SK-N-SH treated with all-trans-retinoic acid at 6 μM for 48 hours (cell line): Measurements from ENCODE around the gene ISLR2.

Experiments used
- ATAC-seq: fragments of 200-7000 bp; cut with Tn5 transposase; 3 replicates; pipeline ENCODE4 v1.9.1; 2020; ENCODE audit warnings: mild to moderate bottlenecking, moderate library complexity
- ARNTL ChIP-seq: fragments of 450-650 bp; formaldehyde crosslinking; IDR thresholded peaks from 2 replicates; pipeline ENCODE4 v1.5.0; 2020; ENCODE audit warnings: low read depth, mild to moderate bottlenecking, moderate library complexity, borderline replicate concordance
- BACH2 ChIP-seq: fragments of 250-450 bp; sonication (Bioruptor Pico); IDR thresholded peaks from 2 replicates; pipeline ENCODE4 v1.9.0; 2021; ENCODE audit warnings: mild to moderate bottlenecking, borderline replicate concordance
- CSDC2 ChIP-seq: fragments of 250-450 bp; sonication (Bioruptor Pico); IDR thresholded peaks from 2 replicates; pipeline ENCODE4 v1.5.0; 2020; ENCODE audit warnings: mild to moderate bottlenecking, moderate library complexity
- ESRRG ChIP-seq: fragments of 250-450 bp; sonication (Bioruptor Pico); IDR thresholded peaks from 2 replicates; pipeline ENCODE4 v1.6.1; 2021; ENCODE audit warnings: mild to moderate bottlenecking
- GLIS3 ChIP-seq: fragments of 250-450 bp; sonication (Bioruptor Pico); IDR thresholded peaks from 2 replicates; pipeline ENCODE4 v1.5.0; 2020; ENCODE audit warnings: mild to moderate bottlenecking, moderate library complexity
- ISL1 ChIP-seq: fragments of 250-450 bp; sonication (Bioruptor Pico); IDR thresholded peaks from 2 replicates; pipeline ENCODE4 v2.1.2; 2022; ENCODE audit warnings: mild to moderate bottlenecking, moderate library complexity
- OSR1 ChIP-seq: fragments of 250-450 bp; sonication (Bioruptor Pico); IDR thresholded peaks from 2 replicates; pipeline ENCODE4 v1.8.0; 2022; ENCODE audit warnings: moderate library complexity, mild to moderate bottlenecking, inconsistent platforms
- PPARA ChIP-seq: fragments of 250-450 bp; sonication (Bioruptor Pico); IDR thresholded peaks from 2 replicates; pipeline ENCODE4 v1.5.0; 2020; ENCODE audit warnings: mild to moderate bottlenecking, borderline replicate concordance
- RARB ChIP-seq: fragments of 250-450 bp; sonication (Bioruptor Pico); IDR thresholded peaks from 2 replicates; pipeline ENCODE4 v1.8.0; 2021; ENCODE audit warnings: mild to moderate bottlenecking, moderate library complexity
- SNAI2 ChIP-seq: fragments of 250-450 bp; sonication (Bioruptor Pico); IDR thresholded peaks from 2 replicates; pipeline ENCODE4 v1.5.0; 2020; ENCODE audit warnings: mild to moderate bottlenecking, moderate library complexity
- TCF4 ChIP-seq: fragments of 250-450 bp; sonication (Bioruptor Pico); IDR thresholded peaks from 2 replicates; pipeline ENCODE4 v1.8.0; 2021; ENCODE audit warnings: mild to moderate bottlenecking, moderate library complexity, borderline replicate concordance
- TOX ChIP-seq: fragments of 250-450 bp; sonication (Bioruptor Pico); IDR thresholded peaks from 2 replicates; pipeline ENCODE4 v1.8.0; 2021; ENCODE audit warnings: mild to moderate bottlenecking, moderate library complexity, borderline replicate concordance
- ZC3H10 ChIP-seq: fragments of 250-450 bp; sonication (Bioruptor Pico); IDR thresholded peaks from 2 replicates; pipeline ENCODE4 v1.5.1; 2021; ENCODE audit warnings: mild to moderate bottlenecking, moderate library complexity
- ZFP3 ChIP-seq: fragments of 250-450 bp; sonication (Bioruptor Pico); IDR thresholded peaks from 2 replicates; pipeline ENCODE4 v1.5.0; 2020; ENCODE audit warnings: mild to moderate bottlenecking, moderate library complexity
- ZFP30 ChIP-seq: fragments of 450-650 bp; formaldehyde crosslinking; IDR thresholded peaks from 2 replicates; pipeline ENCODE4 v1.5.0; 2022; ENCODE audit warnings: mild to moderate bottlenecking, moderate library complexity
- ZNF565 ChIP-seq: fragments of 450-650 bp; formaldehyde crosslinking; conservative IDR thresholded peaks from 2 replicates; pipeline ENCODE4 v1.5.0; 2020; ENCODE audit warnings: low read depth, mild to moderate bottlenecking, moderate library complexity
- ZNF70 ChIP-seq: fragments of 450-650 bp; formaldehyde crosslinking; IDR thresholded peaks from 2 replicates; pipeline ENCODE4 v1.5.0; 2020; ENCODE audit warnings: mild to moderate bottlenecking, moderate library complexity
- TF ChIP-seq, protein P1 (sequence below): fragments of 250-450 bp; sonication (Bioruptor Pico); IDR thresholded peaks from 2 replicates; pipeline ENCODE4 v1.5.0; 2020; ENCODE audit warnings: mild to moderate bottlenecking, moderate library complexity
- TF ChIP-seq, protein P2 (sequence below): fragments of 250-450 bp; sonication (Bioruptor Pico); IDR thresholded peaks from 2 replicates; pipeline ENCODE4 v1.8.0; 2020; ENCODE audit warnings: mild to moderate bottlenecking, moderate library complexity, borderline replicate concordance
- TF ChIP-seq, protein P3 (sequence below): fragments of 250-450 bp; sonication (Bioruptor Pico); IDR thresholded peaks from 2 replicates; pipeline ENCODE4 v1.5.1; 2021; ENCODE audit warnings: mild to moderate bottlenecking, moderate library complexity
- TF ChIP-seq, protein P4 (sequence below): fragments of 250-450 bp; sonication (Bioruptor Pico); IDR thresholded peaks from 2 replicates; pipeline ENCODE4 v1.5.1; 2020; ENCODE audit warnings: low read depth, mild to moderate bottlenecking, moderate library complexity

The ISLR2 gene

DNA sequence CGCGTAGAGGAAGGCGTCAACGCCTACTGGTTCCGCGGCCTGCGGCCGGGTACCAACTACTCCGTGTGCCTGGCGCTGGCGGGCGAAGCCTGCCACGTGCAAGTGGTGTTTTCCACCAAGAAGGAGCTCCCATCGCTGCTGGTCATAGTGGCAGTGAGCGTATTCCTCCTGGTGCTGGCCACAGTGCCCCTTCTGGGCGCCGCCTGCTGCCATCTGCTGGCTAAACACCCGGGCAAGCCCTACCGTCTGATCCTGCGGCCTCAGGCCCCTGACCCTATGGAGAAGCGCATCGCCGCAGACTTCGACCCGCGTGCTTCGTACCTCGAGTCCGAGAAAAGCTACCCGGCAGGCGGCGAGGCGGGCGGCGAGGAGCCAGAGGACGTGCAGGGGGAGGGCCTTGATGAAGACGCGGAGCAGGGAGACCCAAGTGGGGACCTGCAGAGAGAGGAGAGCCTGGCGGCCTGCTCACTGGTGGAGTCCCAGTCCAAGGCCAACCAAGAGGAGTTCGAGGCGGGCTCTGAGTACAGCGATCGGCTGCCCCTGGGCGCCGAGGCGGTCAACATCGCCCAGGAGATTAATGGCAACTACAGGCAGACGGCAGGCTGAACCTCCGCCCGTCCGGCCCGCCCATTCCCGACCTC, 4.1 kb downstream of the ISLR2 start (continued):
- TF ChIP-seq, protein P1, sequence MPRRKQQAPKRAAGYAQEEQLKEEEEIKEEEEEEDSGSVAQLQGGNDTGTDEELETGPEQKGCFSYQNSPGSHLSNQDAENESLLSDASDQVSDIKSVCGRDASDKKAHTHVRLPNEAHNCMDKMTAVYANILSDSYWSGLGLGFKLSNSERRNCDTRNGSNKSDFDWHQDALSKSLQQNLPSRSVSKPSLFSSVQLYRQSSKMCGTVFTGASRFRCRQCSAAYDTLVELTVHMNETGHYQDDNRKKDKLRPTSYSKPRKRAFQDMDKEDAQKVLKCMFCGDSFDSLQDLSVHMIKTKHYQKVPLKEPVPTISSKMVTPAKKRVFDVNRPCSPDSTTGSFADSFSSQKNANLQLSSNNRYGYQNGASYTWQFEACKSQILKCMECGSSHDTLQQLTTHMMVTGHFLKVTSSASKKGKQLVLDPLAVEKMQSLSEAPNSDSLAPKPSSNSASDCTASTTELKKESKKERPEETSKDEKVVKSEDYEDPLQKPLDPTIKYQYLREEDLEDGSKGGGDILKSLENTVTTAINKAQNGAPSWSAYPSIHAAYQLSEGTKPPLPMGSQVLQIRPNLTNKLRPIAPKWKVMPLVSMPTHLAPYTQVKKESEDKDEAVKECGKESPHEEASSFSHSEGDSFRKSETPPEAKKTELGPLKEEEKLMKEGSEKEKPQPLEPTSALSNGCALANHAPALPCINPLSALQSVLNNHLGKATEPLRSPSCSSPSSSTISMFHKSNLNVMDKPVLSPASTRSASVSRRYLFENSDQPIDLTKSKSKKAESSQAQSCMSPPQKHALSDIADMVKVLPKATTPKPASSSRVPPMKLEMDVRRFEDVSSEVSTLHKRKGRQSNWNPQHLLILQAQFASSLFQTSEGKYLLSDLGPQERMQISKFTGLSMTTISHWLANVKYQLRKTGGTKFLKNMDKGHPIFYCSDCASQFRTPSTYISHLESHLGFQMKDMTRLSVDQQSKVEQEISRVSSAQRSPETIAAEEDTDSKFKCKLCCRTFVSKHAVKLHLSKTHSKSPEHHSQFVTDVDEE (CRISPR knock-in tag) = no peak
- TF ChIP-seq ZFP30 (CRISPR knock-in tag) (no peak), OSR1 (CRISPR knock-in tag) (no peak), BACH2 (CRISPR knock-in tag) (no peak), ESRRG (no peak), ZNF70 (CRISPR knock-in tag) (no peak), ZNF565 (CRISPR knock-in tag) (no peak), SNAI2 (no peak), ISL1 (CRISPR knock-in tag) (no peak), CSDC2 (CRISPR knock-in tag) (no peak), ZC3H10 (CRISPR knock-in tag) (no peak)
- TF ChIP-seq, protein P2, sequence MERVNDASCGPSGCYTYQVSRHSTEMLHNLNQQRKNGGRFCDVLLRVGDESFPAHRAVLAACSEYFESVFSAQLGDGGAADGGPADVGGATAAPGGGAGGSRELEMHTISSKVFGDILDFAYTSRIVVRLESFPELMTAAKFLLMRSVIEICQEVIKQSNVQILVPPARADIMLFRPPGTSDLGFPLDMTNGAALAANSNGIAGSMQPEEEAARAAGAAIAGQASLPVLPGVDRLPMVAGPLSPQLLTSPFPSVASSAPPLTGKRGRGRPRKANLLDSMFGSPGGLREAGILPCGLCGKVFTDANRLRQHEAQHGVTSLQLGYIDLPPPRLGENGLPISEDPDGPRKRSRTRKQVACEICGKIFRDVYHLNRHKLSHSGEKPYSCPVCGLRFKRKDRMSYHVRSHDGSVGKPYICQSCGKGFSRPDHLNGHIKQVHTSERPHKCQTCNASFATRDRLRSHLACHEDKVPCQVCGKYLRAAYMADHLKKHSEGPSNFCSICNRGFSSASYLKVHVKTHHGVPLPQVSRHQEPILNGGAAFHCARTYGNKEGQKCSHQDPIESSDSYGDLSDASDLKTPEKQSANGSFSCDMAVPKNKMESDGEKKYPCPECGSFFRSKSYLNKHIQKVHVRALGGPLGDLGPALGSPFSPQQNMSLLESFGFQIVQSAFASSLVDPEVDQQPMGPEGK (CRISPR knock-in tag) = no peak
- TF ChIP-seq, protein P3, sequence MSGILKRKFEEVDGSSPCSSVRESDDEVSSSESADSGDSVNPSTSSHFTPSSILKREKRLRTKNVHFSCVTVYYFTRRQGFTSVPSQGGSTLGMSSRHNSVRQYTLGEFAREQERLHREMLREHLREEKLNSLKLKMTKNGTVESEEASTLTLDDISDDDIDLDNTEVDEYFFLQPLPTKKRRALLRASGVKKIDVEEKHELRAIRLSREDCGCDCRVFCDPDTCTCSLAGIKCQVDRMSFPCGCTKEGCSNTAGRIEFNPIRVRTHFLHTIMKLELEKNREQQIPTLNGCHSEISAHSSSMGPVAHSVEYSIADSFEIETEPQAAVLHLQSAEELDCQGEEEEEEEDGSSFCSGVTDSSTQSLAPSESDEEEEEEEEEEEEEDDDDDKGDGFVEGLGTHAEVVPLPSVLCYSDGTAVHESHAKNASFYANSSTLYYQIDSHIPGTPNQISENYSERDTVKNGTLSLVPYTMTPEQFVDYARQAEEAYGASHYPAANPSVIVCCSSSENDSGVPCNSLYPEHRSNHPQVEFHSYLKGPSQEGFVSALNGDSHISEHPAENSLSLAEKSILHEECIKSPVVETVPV = no peak

DNA sequence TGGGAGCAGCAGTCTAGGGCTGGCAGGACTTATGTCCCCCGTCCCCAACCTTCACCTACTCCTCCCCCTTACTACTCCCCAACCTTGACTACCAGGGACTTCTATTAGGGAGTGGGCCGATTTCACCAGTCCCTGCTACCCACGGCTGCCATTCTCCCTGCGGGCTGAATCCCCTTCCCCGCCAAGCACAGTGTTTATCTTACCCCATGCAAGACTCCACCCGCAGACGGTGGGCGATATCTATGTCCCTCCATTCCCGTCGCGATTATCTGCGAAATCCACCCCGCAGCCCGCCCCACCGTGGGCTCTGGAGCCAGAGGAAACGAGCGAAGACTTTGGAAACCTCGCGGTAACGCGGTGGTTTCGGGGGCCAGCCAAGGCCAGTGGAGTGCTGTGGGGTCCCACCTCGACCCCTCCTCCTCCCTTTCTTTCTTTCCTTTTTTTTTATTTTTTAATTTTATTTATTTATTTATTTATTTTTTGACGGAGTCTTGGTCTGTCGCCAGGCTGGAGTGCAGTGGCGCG, 4.7 kb downstream of the ISLR2 start:
- ATAC-seq = no peak
- TF ChIP-seq ZFP30 (CRISPR knock-in tag) = no peak
- no peak for TF ChIP-seq ESRRG
- TF ChIP-seq ZNF70 (CRISPR knock-in tag) = no peak
- TF ChIP-seq, protein P4, sequence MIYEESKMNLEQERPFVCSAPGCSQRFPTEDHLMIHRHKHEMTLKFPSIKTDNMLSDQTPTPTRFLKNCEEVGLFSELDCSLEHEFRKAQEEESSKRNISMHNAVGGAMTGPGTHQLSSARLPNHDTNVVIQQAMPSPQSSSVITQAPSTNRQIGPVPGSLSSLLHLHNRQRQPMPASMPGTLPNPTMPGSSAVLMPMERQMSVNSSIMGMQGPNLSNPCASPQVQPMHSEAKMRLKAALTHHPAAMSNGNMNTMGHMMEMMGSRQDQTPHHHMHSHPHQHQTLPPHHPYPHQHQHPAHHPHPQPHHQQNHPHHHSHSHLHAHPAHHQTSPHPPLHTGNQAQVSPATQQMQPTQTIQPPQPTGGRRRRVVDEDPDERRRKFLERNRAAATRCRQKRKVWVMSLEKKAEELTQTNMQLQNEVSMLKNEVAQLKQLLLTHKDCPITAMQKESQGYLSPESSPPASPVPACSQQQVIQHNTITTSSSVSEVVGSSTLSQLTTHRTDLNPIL (CRISPR knock-in tag) = no peak
- TF ChIP-seq ISL1 (CRISPR knock-in tag) = no peak
- no peak for TF ChIP-seq PPARA (CRISPR knock-in tag)
- TF ChIP-seq, protein P1 (CRISPR knock-in tag) = no peak
- no peak for TF ChIP-seq CSDC2 (CRISPR knock-in tag)
- no peak for TF ChIP-seq ZNF565 (CRISPR knock-in tag)
- no peak for TF ChIP-seq GLIS3
- TF ChIP-seq ZC3H10 (CRISPR knock-in tag) = no peak
- TF ChIP-seq ARNTL (CRISPR knock-in tag) = no peak
- TF ChIP-seq TOX = no peak
- no peak for TF ChIP-seq RARB (CRISPR knock-in tag)
- no peak for TF ChIP-seq TCF4 (CRISPR knock-in tag)
- TF ChIP-seq ZFP3 = no peak
